SK-N-SH (cell line): ENCODE data around the gene TMPRSS6. TPM values are rescaled to one million over a fixed set of nuclear protein-coding genes. Genes with fewer than 3 reads are reported as not detected.

Experiments used
- CTCF ChIA-PET: fragments of 300-600, 350-600 bp; formaldehyde crosslinking; extraction: SDS; loops from one replicate; lab custom pipeline; 2021; lab: Yijun Ruan, JAX
- POLR2A ChIA-PET: fragments of 350-600 bp; sonication (Branson Sonifier 250); formaldehyde crosslinking; extraction: SDS; loops from one replicate; lab custom pipeline; 2020; ENCODE audit warnings: antibody characterized with exemption, inconsistent platforms; lab: Yijun Ruan, JAX
- DNase-seq: peaks from one replicate; pipeline ENCODE4 v3.0.0; 2012
- H2AFZ ChIP-seq: fragments of 200-600 bp; sonication (generic); 2 replicates; pipeline ENCODE4 v1.8.1; 2016; ENCODE audit warnings: antibody characterized with exemption, mild to moderate bottlenecking, low read depth
- H3F3A ChIP-seq: fragments of 200-600 bp; sonication (generic); replicated peaks from 2 replicates; pipeline ENCODE3; 2016; ENCODE audit warnings: antibody characterized with exemption, mild to moderate bottlenecking; ENCODE audit not compliant: insufficient read depth
- H3K27ac ChIP-seq, 2 experiments: fragments of 200-500 bp in 1 of 2; fragments of 200-600 bp in 1 of 2; sonication (Bioruptor generic) in 1 of 2; sonication (generic), shearing (Covaris generic) in 1 of 2; 2 replicates each; pipeline versions ENCODE4 v1.5.1 to v1.6.1; 2014 to 2016; ENCODE audit warnings: low read depth in 2 of 2, inconsistent platforms in 1 of 2, low read length in 1 of 2, mild to moderate bottlenecking in 1 of 2, mixed read lengths in 1 of 2
- H3K27me3 ChIP-seq: fragments of 200-600 bp; sonication (generic), shearing (Covaris generic); 2 replicates; pipeline ENCODE4 v1.6.1; 2016; ENCODE audit warnings: mixed run types; ENCODE audit not compliant: insufficient read depth
- H3K36me3 ChIP-seq, 2 experiments: fragments of 200-500 bp in 1 of 2; fragments of 200-600 bp in 1 of 2; sonication (Bioruptor generic) in 1 of 2; sonication (generic) in 1 of 2; replicated peaks in 1 of 2; 2 replicates each; pipeline versions ENCODE3 to v1.5.1; 2014 to 2016; ENCODE audit warnings: low read length in 1 of 2, mild to moderate bottlenecking in 1 of 2; ENCODE audit not compliant: insufficient read depth in 2 of 2, control insufficient read depth in 1 of 2
- H3K4me1 ChIP-seq, 2 experiments: fragments of 200-500 bp in 1 of 2; fragments of 200-600 bp in 1 of 2; sonication (Bioruptor generic) in 1 of 2; sonication (generic), shearing (Covaris generic) in 1 of 2; 2 replicates each; pipeline versions ENCODE4 v1.5.1 to v1.6.1; 2014 to 2016; ENCODE audit warnings: low read depth in 1 of 2, low read length in 1 of 2, mixed run types in 1 of 2; ENCODE audit not compliant: insufficient read depth in 2 of 2, control insufficient read depth in 1 of 2
- H3K4me2 ChIP-seq: fragments of 200-600 bp; sonication (generic), shearing (Covaris generic); 2 replicates; pipeline ENCODE4 v1.6.1; 2017; ENCODE audit warnings: mixed run types
- H3K4me3 ChIP-seq, 2 experiments: fragments of 200-500 bp in 1 of 2; fragments of 200-600 bp in 1 of 2; sonication (Bioruptor generic) in 1 of 2; sonication (generic), shearing (Covaris generic) in 1 of 2; 2 replicates each; pipeline versions ENCODE4 v1.5.1 to v1.8.1; 2014 to 2016; ENCODE audit warnings: low read depth in 2 of 2, inconsistent platforms in 1 of 2, low read length in 1 of 2, mild to moderate bottlenecking in 1 of 2, mixed read lengths in 1 of 2, moderate library complexity in 1 of 2
- H3K79me2 ChIP-seq: fragments of 200-600 bp; sonication (generic); 2 replicates; pipeline ENCODE4 v1.8.1; 2017; ENCODE audit warnings: mild to moderate bottlenecking; ENCODE audit not compliant: insufficient read depth
- H3K9ac ChIP-seq: fragments of 200-600 bp; sonication (generic); 2 replicates; pipeline ENCODE4 v1.6.1; 2017; ENCODE audit warnings: mixed run types
- H3K9me2 ChIP-seq: fragments of 200-600 bp; sonication (generic); 2 replicates; pipeline ENCODE4 v1.6.1; 2017; ENCODE audit warnings: mixed run types
- H3K9me3 ChIP-seq: fragments of 200-600 bp; sonication (generic); 2 replicates; pipeline ENCODE4 v1.6.1; 2017; ENCODE audit warnings: mixed run types, mild to moderate bottlenecking, moderate library complexity
- H4K20me1 ChIP-seq: fragments of 200-600 bp; sonication (generic); 2 replicates; pipeline ENCODE4 v1.6.1; 2017; ENCODE audit warnings: mild to moderate bottlenecking, mixed run types; ENCODE audit not compliant: insufficient read depth
- CHD2 ChIP-seq: fragments of 150-350 bp; IDR thresholded peaks from 2 replicates; pipeline ENCODE4 v1.6.1; 2018; ENCODE audit warnings: low read length; ENCODE audit not compliant: partially characterized antibody
- ELF1 ChIP-seq: IDR thresholded peaks from 2 replicates; pipeline ENCODE4 v1.4.0; 2012
- EP300 ChIP-seq, 2 experiments: IDR thresholded peaks; 2 replicates each; pipeline versions ENCODE4 v1.4.0 to v1.6.1; 2012; ENCODE audit warnings: borderline replicate concordance in 1 of 2, low read depth in 1 of 2, low read length in 1 of 2
- EZH2phosphoT487 ChIP-seq: fragments of 200-600 bp; sonication (generic); IDR thresholded peaks from 2 replicates; pipeline ENCODE4 v1.6.1; 2017; ENCODE audit warnings: low read depth, mixed run types, mild to moderate bottlenecking, antibody characterized with exemption, moderate library complexity, borderline replicate concordance
- FOSL2 ChIP-seq: IDR thresholded peaks from 2 replicates; pipeline ENCODE4 v1.4.0; 2012; ENCODE audit warnings: low read depth, mild to moderate bottlenecking, moderate library complexity, borderline replicate concordance
- FOXJ3 ChIP-seq: sonication (generic); formaldehyde crosslinking; IDR thresholded peaks from 2 replicates; pipeline ENCODE4 v1.5.1; 2020; ENCODE audit warnings: mild to moderate bottlenecking, missing genetic modification reagents
- FOXM1 ChIP-seq: IDR thresholded peaks from 2 replicates; pipeline ENCODE4 v1.4.0; 2012; ENCODE audit warnings: low read depth, mild to moderate bottlenecking
- JUND ChIP-seq: IDR thresholded peaks from 2 replicates; pipeline ENCODE4 v1.4.0; 2012
- MEF2A ChIP-seq: IDR thresholded peaks from 2 replicates; pipeline ENCODE4 v1.4.0; 2012; ENCODE audit warnings: low read depth, borderline replicate concordance
- RAD21 ChIP-seq: IDR thresholded peaks from 2 replicates; pipeline ENCODE4 v1.6.1; 2012; ENCODE audit warnings: mild to moderate bottlenecking, low read length
- RCOR1 ChIP-seq: fragments of 150-350 bp; IDR thresholded peaks from 2 replicates; pipeline ENCODE4 v1.6.1; 2017; ENCODE audit warnings: antibody characterized with exemption, low read length
- RFX5 ChIP-seq: IDR thresholded peaks from 2 replicates; pipeline ENCODE4 v1.6.1; 2012; ENCODE audit warnings: mild to moderate bottlenecking, improper control_type of control experiment, low read length
- TCF12 ChIP-seq: IDR thresholded peaks from 2 replicates; pipeline ENCODE4 v1.4.0; 2012
- TEAD4 ChIP-seq: IDR thresholded peaks from 2 replicates; pipeline ENCODE4 v1.4.0; 2012; ENCODE audit warnings: mild to moderate bottlenecking, borderline replicate concordance; ENCODE audit not compliant: insufficient read depth
- WGBS: methylation state at CpG from one replicate; pipeline ENCODE4 v1.1.6; 2017; ENCODE audit warnings: low lambda C conversion rate; 5-methylcytosine and 5-hydroxymethylcytosine counted together
- polyA plus RNA-seq, 3 experiments: library from polyadenylated mRNA; depleted of rRNA; stranded (reverse); fragments of >200 nt; gene quantifications; 2 replicates each; pipeline ENCODE4 v1.2.3, GENCODE V29; 2012
- TF ChIP-seq, protein P1 (sequence below): fragments of 200-600 bp; sonication (generic); IDR thresholded peaks from 2 replicates; pipeline ENCODE4 v1.6.1; 2017; ENCODE audit warnings: antibody characterized with exemption, mild to moderate bottlenecking, moderate library complexity
- TF ChIP-seq, protein P2 (sequence below): IDR thresholded peaks from 2 replicates; pipeline ENCODE4 v1.4.0; 2012; ENCODE audit warnings: low read depth, borderline replicate concordance
- TF ChIP-seq, protein P3 (sequence below): fragments of 150-350 bp; IDR thresholded peaks from 2 replicates; pipeline ENCODE4 v1.6.1; 2017; ENCODE audit warnings: antibody characterized with exemption, low read length, low read depth, borderline replicate concordance
- TF ChIP-seq, protein P4 (sequence below): IDR thresholded peaks from 2 replicates; pipeline ENCODE4 v1.6.1; 2012; ENCODE audit warnings: mild to moderate bottlenecking, low read depth, low read length, moderate library complexity

The TMPRSS6 gene
- polyA plus RNA-seq, 1 of the 3 experiments (the other 2 are of a cell fraction) = not detected

DNA sequence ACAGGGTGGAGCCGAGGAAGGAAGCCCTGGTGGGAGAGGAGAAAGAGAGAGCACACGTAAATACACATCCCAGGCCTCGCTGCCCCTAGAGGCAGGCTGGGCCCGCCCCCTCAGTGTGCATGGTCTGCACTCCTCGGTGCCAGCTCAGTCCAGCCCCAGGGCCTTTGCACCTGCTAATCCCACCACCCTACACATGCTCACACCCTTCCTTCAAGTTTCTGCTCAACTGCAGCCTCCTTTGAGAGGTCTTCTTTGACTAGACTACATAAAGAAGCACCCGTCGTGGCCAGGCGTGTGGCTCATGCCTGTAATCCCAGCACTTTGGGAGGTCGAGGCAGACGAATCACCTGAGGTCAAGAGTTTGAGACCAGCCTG is 34.7 kb upstream of the TMPRSS6 start (continued):
- TF ChIP-seq, protein P1, sequence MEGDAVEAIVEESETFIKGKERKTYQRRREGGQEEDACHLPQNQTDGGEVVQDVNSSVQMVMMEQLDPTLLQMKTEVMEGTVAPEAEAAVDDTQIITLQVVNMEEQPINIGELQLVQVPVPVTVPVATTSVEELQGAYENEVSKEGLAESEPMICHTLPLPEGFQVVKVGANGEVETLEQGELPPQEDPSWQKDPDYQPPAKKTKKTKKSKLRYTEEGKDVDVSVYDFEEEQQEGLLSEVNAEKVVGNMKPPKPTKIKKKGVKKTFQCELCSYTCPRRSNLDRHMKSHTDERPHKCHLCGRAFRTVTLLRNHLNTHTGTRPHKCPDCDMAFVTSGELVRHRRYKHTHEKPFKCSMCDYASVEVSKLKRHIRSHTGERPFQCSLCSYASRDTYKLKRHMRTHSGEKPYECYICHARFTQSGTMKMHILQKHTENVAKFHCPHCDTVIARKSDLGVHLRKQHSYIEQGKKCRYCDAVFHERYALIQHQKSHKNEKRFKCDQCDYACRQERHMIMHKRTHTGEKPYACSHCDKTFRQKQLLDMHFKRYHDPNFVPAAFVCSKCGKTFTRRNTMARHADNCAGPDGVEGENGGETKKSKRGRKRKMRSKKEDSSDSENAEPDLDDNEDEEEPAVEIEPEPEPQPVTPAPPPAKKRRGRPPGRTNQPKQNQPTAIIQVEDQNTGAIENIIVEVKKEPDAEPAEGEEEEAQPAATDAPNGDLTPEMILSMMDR = no peak
- TF ChIP-seq, protein P2, sequence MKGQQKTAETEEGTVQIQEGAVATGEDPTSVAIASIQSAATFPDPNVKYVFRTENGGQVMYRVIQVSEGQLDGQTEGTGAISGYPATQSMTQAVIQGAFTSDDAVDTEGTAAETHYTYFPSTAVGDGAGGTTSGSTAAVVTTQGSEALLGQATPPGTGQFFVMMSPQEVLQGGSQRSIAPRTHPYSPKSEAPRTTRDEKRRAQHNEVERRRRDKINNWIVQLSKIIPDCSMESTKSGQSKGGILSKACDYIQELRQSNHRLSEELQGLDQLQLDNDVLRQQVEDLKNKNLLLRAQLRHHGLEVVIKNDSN = no peak
- TF ChIP-seq TEAD4 (no peak), FOSL2 (no peak), FOXJ3 (CRISPR knock-in tag) (no peak), EZH2phosphoT487 (no peak), RCOR1 (no peak), MEF2A (no peak), RFX5 (no peak), RAD21 (no peak)

GRCh38 chr22:37141971-37142370 is 32.5 kb upstream of the TMPRSS6 start:
- no peaks in the 10 kb centered on the region for H3K79me2 ChIP-seq
- WGBS = 17% methylated on average over 1 of the region's 6 CpGs
- H2AFZ ChIP-seq = no peak overlapping the region
- H3F3A ChIP-seq = no peaks in the 10 kb centered on the region
- H3K4me2 ChIP-seq = no peak overlapping the region
- no peak overlapping the region for H3K9ac ChIP-seq
- DNase-seq = no peak
- no peaks in the 10 kb centered on the region for H3K9me3 ChIP-seq
- no peaks in the 10 kb centered on the region for H3K4me1 ChIP-seq
- CTCF ChIA-PET = interaction anchor here (1.7 kb wide), 1 partner anchor 15 kb away, joined by 4 read pairs; no protein-coding TSS in a partner anchor
- H3K36me3 ChIP-seq = no peaks in the 10 kb centered on the region
- H4K20me1 ChIP-seq = no peaks in the 10 kb centered on the region
- TF ChIP-seq RFX5 = no peak
- TF ChIP-seq, all 33 proteins: peak for 0
- H3K27ac ChIP-seq = no peak overlapping the region
- no peaks in the 10 kb centered on the region for H3K9me2 ChIP-seq
- no peak overlapping the region for H3K4me3 ChIP-seq
- POLR2A ChIA-PET = no interaction called here
- H3K27me3 ChIP-seq = no peaks in the 10 kb centered on the region

- Histone ChIP-seq H3K9me3 (no peaks in the 10 kb centered on the region), H4K20me1 (no peaks in the 10 kb centered on the region), H2AFZ (no peak overlapping the region), H3K9ac (no peak overlapping the region), H3K27me3 (no peaks in the 10 kb centered on the region), H3K4me1 (no peaks in the 10 kb centered on the region), H3K4me2 (no peak overlapping the region), H3K36me3 (no peaks in the 10 kb centered on the region), H3K4me3 (no peak overlapping the region), H3K27ac (no peak overlapping the region), H3K79me2 (no peaks in the 10 kb centered on the region), H3K9me2 (no peaks in the 10 kb centered on the region), H3F3A (no peaks in the 10 kb centered on the region)
- 30% methylated on average over 2 of the region's 10 CpGs for WGBS
- ChIA-PET POLR2A (no interaction called here), CTCF (no interaction called here)
- DNase-seq = no peak
- TF ChIP-seq TCF12 = no peak
- no peak for TF ChIP-seq FOXM1
- no peak for TF ChIP-seq ELF1
- no peak for TF ChIP-seq CHD2
- TF ChIP-seq, protein P3, sequence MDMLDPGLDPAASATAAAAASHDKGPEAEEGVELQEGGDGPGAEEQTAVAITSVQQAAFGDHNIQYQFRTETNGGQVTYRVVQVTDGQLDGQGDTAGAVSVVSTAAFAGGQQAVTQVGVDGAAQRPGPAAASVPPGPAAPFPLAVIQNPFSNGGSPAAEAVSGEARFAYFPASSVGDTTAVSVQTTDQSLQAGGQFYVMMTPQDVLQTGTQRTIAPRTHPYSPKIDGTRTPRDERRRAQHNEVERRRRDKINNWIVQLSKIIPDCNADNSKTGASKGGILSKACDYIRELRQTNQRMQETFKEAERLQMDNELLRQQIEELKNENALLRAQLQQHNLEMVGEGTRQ = no peak
- TF ChIP-seq, protein P4, sequence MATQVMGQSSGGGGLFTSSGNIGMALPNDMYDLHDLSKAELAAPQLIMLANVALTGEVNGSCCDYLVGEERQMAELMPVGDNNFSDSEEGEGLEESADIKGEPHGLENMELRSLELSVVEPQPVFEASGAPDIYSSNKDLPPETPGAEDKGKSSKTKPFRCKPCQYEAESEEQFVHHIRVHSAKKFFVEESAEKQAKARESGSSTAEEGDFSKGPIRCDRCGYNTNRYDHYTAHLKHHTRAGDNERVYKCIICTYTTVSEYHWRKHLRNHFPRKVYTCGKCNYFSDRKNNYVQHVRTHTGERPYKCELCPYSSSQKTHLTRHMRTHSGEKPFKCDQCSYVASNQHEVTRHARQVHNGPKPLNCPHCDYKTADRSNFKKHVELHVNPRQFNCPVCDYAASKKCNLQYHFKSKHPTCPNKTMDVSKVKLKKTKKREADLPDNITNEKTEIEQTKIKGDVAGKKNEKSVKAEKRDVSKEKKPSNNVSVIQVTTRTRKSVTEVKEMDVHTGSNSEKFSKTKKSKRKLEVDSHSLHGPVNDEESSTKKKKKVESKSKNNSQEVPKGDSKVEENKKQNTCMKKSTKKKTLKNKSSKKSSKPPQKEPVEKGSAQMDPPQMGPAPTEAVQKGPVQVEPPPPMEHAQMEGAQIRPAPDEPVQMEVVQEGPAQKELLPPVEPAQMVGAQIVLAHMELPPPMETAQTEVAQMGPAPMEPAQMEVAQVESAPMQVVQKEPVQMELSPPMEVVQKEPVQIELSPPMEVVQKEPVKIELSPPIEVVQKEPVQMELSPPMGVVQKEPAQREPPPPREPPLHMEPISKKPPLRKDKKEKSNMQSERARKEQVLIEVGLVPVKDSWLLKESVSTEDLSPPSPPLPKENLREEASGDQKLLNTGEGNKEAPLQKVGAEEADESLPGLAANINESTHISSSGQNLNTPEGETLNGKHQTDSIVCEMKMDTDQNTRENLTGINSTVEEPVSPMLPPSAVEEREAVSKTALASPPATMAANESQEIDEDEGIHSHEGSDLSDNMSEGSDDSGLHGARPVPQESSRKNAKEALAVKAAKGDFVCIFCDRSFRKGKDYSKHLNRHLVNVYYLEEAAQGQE = no peak
- no peak for TF ChIP-seq FOSL2
- TF ChIP-seq FOXJ3 (CRISPR knock-in tag) = no peak
- no peak for TF ChIP-seq JUND
- TF ChIP-seq EP300 (IDR thresholded peaks at IDR 0.05; ENCODE audit: borderline replicate concordance in 1 of 2, low read depth in 1 of 2, low read length in 1 of 2) = no peak
- no peak for TF ChIP-seq TEAD4
- no peak for TF ChIP-seq RCOR1
- no peak for TF ChIP-seq MEF2A
Measured at GRCh38 chr22:37141476-37141875, 32.0 kb upstream of the TMPRSS6 start.
